ENCODE data around the gene ADAM19.

GRCh38 chr5:157506981-157507780 is 68.4 kb downstream of the ADAM19 start:
- no peak for TF ChIP-seq CTCF (IDR thresholded peaks at IDR 0.05)
- TF ChIP-seq POLR2AphosphoS5 (IDR thresholded peaks at IDR 0.05; ENCODE audit: insufficient read depth in 1 of 2, low read depth in 1 of 2), result no peak
- TF ChIP-seq POLR2A (IDR thresholded peaks at IDR 0.05), result no peak
